HUES48 (cell line): ENCODE results near the gene PACRG.
A peak's percentile ranks its signal among the peaks of the same experiment; 100 is the strongest.

Experiments
- H3K27ac ChIP-seq: one replicate; pipeline ENCODE4 v1.7.0; 2013; ENCODE audit warnings: low read depth, low read length, inconsistent platforms
- H3K27me3 ChIP-seq: 2 replicates; pipeline ENCODE4 v1.6.1; 2013; ENCODE audit warnings: mild to moderate bottlenecking, low read length; ENCODE audit not compliant: control insufficient read depth, insufficient read depth
- H3K36me3 ChIP-seq: 2 replicates; pipeline ENCODE4 v1.6.1; 2013; ENCODE audit warnings: low read length; ENCODE audit not compliant: control insufficient read depth, insufficient read depth
- H3K4me1 ChIP-seq: 2 replicates; pipeline ENCODE4 v1.6.1; 2013; ENCODE audit warnings: mild to moderate bottlenecking, low read length; ENCODE audit not compliant: control insufficient read depth, insufficient read depth
- H3K4me3 ChIP-seq: 2 replicates; pipeline ENCODE4 v1.5.1; 2013; ENCODE audit warnings: mild to moderate bottlenecking, low read depth, low read length
- H3K9ac ChIP-seq: 2 replicates; pipeline ENCODE4 v1.6.1; 2013; ENCODE audit warnings: mild to moderate bottlenecking, low read depth, low read length, moderate library complexity
- H3K9me3 ChIP-seq: 2 replicates; pipeline ENCODE4 v1.6.1; 2013; ENCODE audit warnings: low read length; ENCODE audit not compliant: control insufficient read depth, insufficient read depth

The PACRG gene

GRCh38 chr6:162728197-162728596, 423 bp downstream of the PACRG start:
- no peak overlapping the region for H3K9ac ChIP-seq
- peak overlapping the region; percentile 52 for H3K4me3 ChIP-seq

DNA sequence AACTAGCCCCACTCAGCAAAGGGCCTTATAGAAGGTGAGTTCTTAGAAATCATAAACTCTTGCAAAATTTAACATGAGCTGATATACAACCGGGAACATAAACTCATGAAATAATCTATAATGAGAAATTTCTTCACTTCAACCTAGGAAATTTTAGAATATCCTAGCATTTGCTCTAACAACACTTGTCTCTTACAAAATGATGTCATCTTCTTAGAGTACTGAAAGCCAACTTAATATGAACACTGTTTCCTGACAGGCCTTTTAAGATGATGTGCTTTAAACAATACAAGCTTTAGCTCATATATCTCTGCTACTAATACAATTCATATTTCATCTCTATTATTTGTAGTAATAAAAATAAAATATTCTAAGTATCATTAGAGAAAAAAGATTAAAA, 932 bp downstream of the PACRG start:
- H3K4me1 ChIP-seq: peaks cover 12% of the 10 kb centered on the region
- H3K27me3 ChIP-seq: peaks cover 5% of the 10 kb centered on the region
- H3K9ac ChIP-seq: no peak overlapping the region
- H3K4me3 ChIP-seq: no peak overlapping the region
- H3K9me3 ChIP-seq: no peaks in the 10 kb centered on the region
- no peak overlapping the region for H3K27ac ChIP-seq
- no peaks in the 10 kb centered on the region for H3K36me3 ChIP-seq

More at GRCh38 chr6:162728197-162728596, 423 bp downstream of the PACRG start:
- Histone ChIP-seq H3K36me3 (no peaks in the 10 kb centered on the region), H3K4me1 (peaks cover 12% of the 10 kb centered on the region), H3K27me3 (peaks cover 5% of the 10 kb centered on the region), H3K9me3 (no peaks in the 10 kb centered on the region), H3K27ac (peak overlapping the region; percentile 28)

GRCh38 chr6:162730502-162730901, 2.7 kb downstream of the PACRG start:
- H3K4me1 ChIP-seq: peaks cover 12% of the 10 kb centered on the region
- no peak overlapping the region for H3K27ac ChIP-seq
- H3K4me3 ChIP-seq: no peak overlapping the region
- H3K27me3 ChIP-seq: peaks cover 5% of the 10 kb centered on the region
- no peaks in the 10 kb centered on the region for H3K9me3 ChIP-seq
- H3K36me3 ChIP-seq: no peaks in the 10 kb centered on the region
- no peak overlapping the region for H3K9ac ChIP-seq

- Histone ChIP-seq H3K9ac (no peak overlapping the region), H3K9me3 (no peaks in the 10 kb centered on the region), H3K27me3 (no peaks in the 10 kb centered on the region), H3K4me3 (no peak overlapping the region), H3K27ac (no peak overlapping the region), H3K36me3 (no peaks in the 10 kb centered on the region), H3K4me1 (no peaks in the 10 kb centered on the region)
Observed at GRCh38 chr6:162733489-162733888, 5.7 kb downstream of the PACRG start.

GRCh38 chr6:162736961-162737360, 9.2 kb downstream of the PACRG start:
- no peak overlapping the region for H3K4me3 ChIP-seq

GRCh38 chr6:162750776-162751175, 23.0 kb downstream of the PACRG start:
- no peak overlapping the region for H3K27ac ChIP-seq
- no peaks in the 10 kb centered on the region for H3K27me3 ChIP-seq
- H3K4me1 ChIP-seq: no peaks in the 10 kb centered on the region
- no peaks in the 10 kb centered on the region for H3K9me3 ChIP-seq
- H3K9ac ChIP-seq: no peak overlapping the region
- H3K36me3 ChIP-seq: no peaks in the 10 kb centered on the region
- no peak overlapping the region for H3K4me3 ChIP-seq

More at GRCh38 chr6:162736961-162737360, 9.2 kb downstream of the PACRG start:
- Histone ChIP-seq H3K9ac (no peak overlapping the region), H3K9me3 (no peaks in the 10 kb centered on the region), H3K36me3 (no peaks in the 10 kb centered on the region), H3K27me3 (no peaks in the 10 kb centered on the region), H3K27ac (no peak overlapping the region), H3K4me1 (no peaks in the 10 kb centered on the region)

- H3K4me1 ChIP-seq: no peaks in the 10 kb centered on the region
- H3K27ac ChIP-seq: no peak overlapping the region
- no peaks in the 10 kb centered on the region for H3K27me3 ChIP-seq
- H3K4me3 ChIP-seq: no peak overlapping the region
- H3K9ac ChIP-seq: no peak overlapping the region
- no peaks in the 10 kb centered on the region for H3K9me3 ChIP-seq
- no peaks in the 10 kb centered on the region for H3K36me3 ChIP-seq
Observed at GRCh38 chr6:162751211-162751859, 23.6 kb downstream of the PACRG start.

- H3K9ac ChIP-seq: no peak overlapping the region
- no peaks in the 10 kb centered on the region for H3K27me3 ChIP-seq
- H3K36me3 ChIP-seq: no peaks in the 10 kb centered on the region
- H3K27ac ChIP-seq: no peak overlapping the region
- H3K4me3 ChIP-seq: no peak overlapping the region
- H3K9me3 ChIP-seq: no peaks in the 10 kb centered on the region
- H3K4me1 ChIP-seq: no peaks in the 10 kb centered on the region
Observed at GRCh38 chr6:162753775-162754174, 26.0 kb downstream of the PACRG start.

- H3K4me1 ChIP-seq: no peaks in the 10 kb centered on the region
- no peaks in the 10 kb centered on the region for H3K9me3 ChIP-seq
- no peaks in the 10 kb centered on the region for H3K27me3 ChIP-seq
- H3K36me3 ChIP-seq: no peaks in the 10 kb centered on the region
- no peak overlapping the region for H3K27ac ChIP-seq
- H3K4me3 ChIP-seq: no peak overlapping the region
- H3K9ac ChIP-seq: no peak overlapping the region
Observed at GRCh38 chr6:162770136-162770535, 42.4 kb downstream of the PACRG start.

GRCh38 chr6:162770955-162771354, 43.2 kb downstream of the PACRG start:
- H3K27ac ChIP-seq: no peak overlapping the region
- H3K9me3 ChIP-seq: no peaks in the 10 kb centered on the region
- H3K27me3 ChIP-seq: no peaks in the 10 kb centered on the region
- no peaks in the 10 kb centered on the region for H3K36me3 ChIP-seq
- H3K9ac ChIP-seq: no peak overlapping the region
- no peaks in the 10 kb centered on the region for H3K4me1 ChIP-seq
- H3K4me3 ChIP-seq: no peak overlapping the region

DNA sequence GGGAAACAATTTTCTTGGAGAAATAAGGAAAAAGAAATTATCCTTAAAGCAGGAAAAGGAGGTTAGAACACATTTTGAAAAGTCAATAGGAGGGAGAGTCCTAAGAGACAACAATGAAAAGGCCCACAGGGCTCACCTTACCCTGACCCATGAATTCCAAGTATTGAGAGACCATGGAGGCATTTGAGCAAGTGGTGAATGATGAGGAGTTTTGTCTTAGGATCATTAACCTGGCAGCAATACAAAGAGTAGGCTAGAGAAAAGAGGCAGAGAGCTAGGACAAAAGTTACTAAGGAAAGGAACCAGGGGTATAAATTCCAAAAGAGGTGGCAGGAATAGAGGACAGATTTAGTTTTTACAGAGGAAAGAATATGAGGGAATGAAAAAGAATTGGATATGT, 44.7 kb downstream of the PACRG start:
- Histone ChIP-seq H3K27ac (no peak overlapping the region), H3K27me3 (no peaks in the 10 kb centered on the region), H3K9ac (no peak overlapping the region), H3K36me3 (no peaks in the 10 kb centered on the region), H3K9me3 (no peaks in the 10 kb centered on the region), H3K4me3 (no peak overlapping the region), H3K4me1 (no peaks in the 10 kb centered on the region)
